Measurements from ENCODE around the gene ZFAND3.

DNA sequence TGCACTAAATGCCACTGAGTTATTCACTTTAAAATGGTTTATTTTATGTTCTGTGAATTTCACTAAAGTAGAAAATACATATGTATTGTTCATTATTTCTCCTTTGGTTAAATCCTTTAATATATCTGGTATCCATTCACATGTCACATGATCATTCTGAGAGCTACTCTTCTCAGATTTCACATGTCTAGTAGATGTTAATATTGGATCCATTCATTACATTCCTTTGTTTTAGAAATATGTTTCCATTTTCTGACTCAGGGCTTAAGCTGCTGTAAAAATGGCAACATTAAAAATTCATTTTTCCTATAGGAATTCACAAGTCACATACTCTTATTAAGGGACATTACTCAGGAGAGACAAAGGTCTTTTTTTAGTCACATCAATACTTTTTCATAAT is 205.4 kb downstream of the ZFAND3 start:
- TF ChIP-seq, protein P1, sequence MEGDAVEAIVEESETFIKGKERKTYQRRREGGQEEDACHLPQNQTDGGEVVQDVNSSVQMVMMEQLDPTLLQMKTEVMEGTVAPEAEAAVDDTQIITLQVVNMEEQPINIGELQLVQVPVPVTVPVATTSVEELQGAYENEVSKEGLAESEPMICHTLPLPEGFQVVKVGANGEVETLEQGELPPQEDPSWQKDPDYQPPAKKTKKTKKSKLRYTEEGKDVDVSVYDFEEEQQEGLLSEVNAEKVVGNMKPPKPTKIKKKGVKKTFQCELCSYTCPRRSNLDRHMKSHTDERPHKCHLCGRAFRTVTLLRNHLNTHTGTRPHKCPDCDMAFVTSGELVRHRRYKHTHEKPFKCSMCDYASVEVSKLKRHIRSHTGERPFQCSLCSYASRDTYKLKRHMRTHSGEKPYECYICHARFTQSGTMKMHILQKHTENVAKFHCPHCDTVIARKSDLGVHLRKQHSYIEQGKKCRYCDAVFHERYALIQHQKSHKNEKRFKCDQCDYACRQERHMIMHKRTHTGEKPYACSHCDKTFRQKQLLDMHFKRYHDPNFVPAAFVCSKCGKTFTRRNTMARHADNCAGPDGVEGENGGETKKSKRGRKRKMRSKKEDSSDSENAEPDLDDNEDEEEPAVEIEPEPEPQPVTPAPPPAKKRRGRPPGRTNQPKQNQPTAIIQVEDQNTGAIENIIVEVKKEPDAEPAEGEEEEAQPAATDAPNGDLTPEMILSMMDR (conservative IDR thresholded peaks at IDR 0.05; ENCODE audit: low read depth in 2 of 2): no peak
- TF ChIP-seq ZNF114 (CRISPR knock-in tag; IDR thresholded peaks at IDR 0.05): no peak

Measured in GM23338 (cell line).